NCI-H748 (cell line): ENCODE measurements around the gene SHBG.
"Not testable (repeated sequence)": the region's sequence is repeated elsewhere in the genome, so short reads cannot be mapped to it uniquely, and the experiment has no call there.

Experiments
- DNase-seq: peaks from one replicate; lab custom pipeline; 2025; ENCODE audit not compliant: unreplicated experiment; lab: John Stamatoyannopoulos, UW

Gene SHBG

GRCh38 chr17:7611635-7612293, 18.2 kb upstream of the SHBG start:
- DNase-seq = no peak

- DNase-seq = no peak
Measured at GRCh38 chr17:7612294-7612640, 17.7 kb upstream of the SHBG start.

GRCh38 chr17:7613769-7614424, 16.0 kb upstream of the SHBG start:
- DNase-seq = no peak

GRCh38 chr17:7614425-7615264, 15.3 kb upstream of the SHBG start, which contains the start of gene FXR2:
TSS of gene FXR2 (minus strand) at chr17:7614897. CDS start at chr17:7614532, 365 bp downstream.
- DNase-seq = peak; percentile 100

- no peak for DNase-seq
Measured at GRCh38 chr17:7615265-7615747, 14.6 kb upstream of the SHBG start.

GRCh38 chr17:7618608-7619007, 11.3 kb upstream of the SHBG start:
- no peak for DNase-seq

GRCh38 chr17:7620835-7621234, 9.1 kb upstream of the SHBG start:
- DNase-seq = no peak

- DNase-seq = no peak
Measured at GRCh38 chr17:7623661-7624060, 6.3 kb upstream of the SHBG start.

- not testable (repeated sequence) for DNase-seq
Measured at GRCh38 chr17:7625749-7626148, 4.2 kb upstream of the SHBG start.

- no peak for DNase-seq
Measured at GRCh38 chr17:7626307-7626706, 3.6 kb upstream of the SHBG start.

GRCh38 chr17:7626956-7627249, 3.0 kb upstream of the SHBG start:
- DNase-seq = no peak

- DNase-seq = peak; percentile 92
Measured at GRCh38 chr17:7627250-7628121, 2.4 kb upstream of the SHBG start, which contains the start of gene SAT2. TSS of gene SAT2 (minus strand) at chr17:7627821. CDS start at chr17:7627635, 186 bp downstream.

- no peak for DNase-seq
Measured at GRCh38 chr17:7631398-7632380, 1.8 kb downstream of the SHBG start.

- DNase-seq = peak; percentile 57
Measured at GRCh38 chr17:7632492-7632894, 2.6 kb downstream of the SHBG start.

GRCh38 chr17:7633093-7633492, 3.2 kb downstream of the SHBG start:
- no peak for DNase-seq

- DNase-seq = peak; percentile 57
Measured at GRCh38 chr17:7634384-7634783, 4.4 kb downstream of the SHBG start.

GRCh38 chr17:7636163-7636562, 6.2 kb downstream of the SHBG start:
- no peak for DNase-seq

GRCh38 chr17:7640783-7641182, 10.8 kb downstream of the SHBG start:
- DNase-seq = no peak

GRCh38 chr17:7641635-7642034, 11.7 kb downstream of the SHBG start:
- not testable (repeated sequence) for DNase-seq

GRCh38 chr17:7644775-7645174, 14.8 kb downstream of the SHBG start:
- no peak for DNase-seq
